HepG2 (cell line): ENCODE results near the gene CNP. TPM values are rescaled to one million over a fixed set of nuclear protein-coding genes. Genes with fewer than 3 reads are reported as not detected.

ENCODE experiments used
- CBFB ChIP-seq: sonication (generic); formaldehyde crosslinking; IDR thresholded peaks from 2 replicates; pipeline ENCODE4 v1.4.0; 2020; ENCODE audit warnings: missing genetic modification reagents
- GPN1 ChIP-seq: sonication (generic); formaldehyde crosslinking; IDR thresholded peaks from 2 replicates; pipeline ENCODE4 v1.5.1; 2020; ENCODE audit warnings: missing genetic modification reagents, borderline replicate concordance
- HMG20B ChIP-seq: conservative IDR thresholded peaks from 2 replicates; pipeline ENCODE4 v1.6.1; 2016; ENCODE audit warnings: missing genetic modification reagents, missing compliant biosample characterization
- HNF4A ChIP-seq: sonication (generic); formaldehyde crosslinking; IDR thresholded peaks from 2 replicates; pipeline ENCODE4 v1.4.0; 2020; ENCODE audit warnings: missing genetic modification reagents
- HOXA9 ChIP-seq: sonication (generic); formaldehyde crosslinking; IDR thresholded peaks from 2 replicates; pipeline ENCODE4 v1.8.1; 2022; ENCODE audit warnings: missing genetic modification reagents, mild to moderate bottlenecking, moderate library complexity, borderline replicate concordance
- JDP2 ChIP-seq: sonication (generic); formaldehyde crosslinking; IDR thresholded peaks from 2 replicates; pipeline ENCODE4 v1.8.1; 2022; ENCODE audit warnings: missing genetic modification reagents, borderline replicate concordance
- KDM4B ChIP-seq: sonication (generic); formaldehyde crosslinking; IDR thresholded peaks from 2 replicates; pipeline ENCODE4 v1.4.0; 2020; ENCODE audit warnings: missing genetic modification reagents
- MATR3 ChIP-seq: sonication (generic); formaldehyde crosslinking; IDR thresholded peaks from 2 replicates; pipeline ENCODE4 v1.4.0; 2020; ENCODE audit warnings: missing genetic modification reagents
- MYNN ChIP-seq: sonication (generic); formaldehyde crosslinking; IDR thresholded peaks from 2 replicates; pipeline ENCODE4 v1.4.0; 2020; ENCODE audit warnings: mild to moderate bottlenecking, low read depth, missing genetic modification reagents
- PHF21A ChIP-seq: sonication (generic); formaldehyde crosslinking; IDR thresholded peaks from 2 replicates; pipeline ENCODE4 v1.5.0; 2020; ENCODE audit warnings: mild to moderate bottlenecking, missing genetic modification reagents
- POGZ ChIP-seq: sonication (generic); formaldehyde crosslinking; IDR thresholded peaks from 2 replicates; pipeline ENCODE4 v1.4.0; 2020; ENCODE audit warnings: mild to moderate bottlenecking, missing genetic modification reagents
- SKIL ChIP-seq: sonication (generic); formaldehyde crosslinking; IDR thresholded peaks from 2 replicates; pipeline ENCODE4 v1.8.0; 2022; ENCODE audit warnings: missing genetic modification reagents, mild to moderate bottlenecking, moderate library complexity, borderline replicate concordance
- SP5 ChIP-seq: IDR thresholded peaks from 2 replicates; pipeline ENCODE4 v1.6.1; 2016; ENCODE audit warnings: low read depth, borderline replicate concordance
- SSRP1 ChIP-seq: IDR thresholded peaks from 2 replicates; pipeline ENCODE4 v1.6.1; 2016; ENCODE audit warnings: control low read depth
- STAT5B ChIP-seq: sonication (generic); formaldehyde crosslinking; IDR thresholded peaks from 2 replicates; pipeline ENCODE4 v1.4.0; 2020; ENCODE audit warnings: missing genetic modification reagents
- ZBTB20 ChIP-seq: sonication (generic); formaldehyde crosslinking; IDR thresholded peaks from 2 replicates; pipeline ENCODE4 v1.8.1; 2023; ENCODE audit warnings: missing genetic modification reagents, low read depth, mild to moderate bottlenecking, borderline replicate concordance
- ZBTB3 ChIP-seq: sonication (generic); formaldehyde crosslinking; IDR thresholded peaks from 2 replicates; pipeline ENCODE4 v1.4.0; 2020; ENCODE audit warnings: low read depth, mild to moderate bottlenecking, moderate library complexity, missing genetic modification reagents, borderline replicate concordance
- ZBTB7A ChIP-seq: sonication (generic); formaldehyde crosslinking; IDR thresholded peaks from 2 replicates; pipeline ENCODE4 v1.8.0; 2022; ENCODE audit warnings: mild to moderate bottlenecking, missing genetic modification reagents
- ZNF12 ChIP-seq: sonication (generic); formaldehyde crosslinking; IDR thresholded peaks from 2 replicates; pipeline ENCODE4 v1.5.0; 2020; ENCODE audit warnings: missing genetic modification reagents
- ZNF160 ChIP-seq: sonication (generic); formaldehyde crosslinking; IDR thresholded peaks from 2 replicates; pipeline ENCODE4 v1.8.0; 2022; ENCODE audit warnings: mild to moderate bottlenecking, inconsistent platforms, missing genetic modification reagents
- ZNF264 ChIP-seq: sonication (generic); formaldehyde crosslinking; IDR thresholded peaks from 2 replicates; pipeline ENCODE4 v1.4.0; 2020; ENCODE audit warnings: missing genetic modification reagents
- ZNF329 ChIP-seq: sonication (generic); formaldehyde crosslinking; IDR thresholded peaks from 2 replicates; pipeline ENCODE4 v1.9.0; 2021; ENCODE audit warnings: low read depth, mild to moderate bottlenecking, missing genetic modification reagents
- ZNF335 ChIP-seq: sonication (generic); formaldehyde crosslinking; IDR thresholded peaks from 2 replicates; pipeline ENCODE4 v1.4.0; 2020; ENCODE audit warnings: missing genetic modification reagents
- polyA plus RNA-seq, 8 experiments: library from polyadenylated mRNA; depleted of rRNA in 3 of 8; stranded (reverse) in 7 of 8; unstranded in 1 of 8; fragments of >200 nt; fragmentation: Illumina TruSeq in 4 of 8; extraction: Trizol in 4 of 8; gene quantifications; 2 replicates each; pipeline versions ENCODE4 v1.2.1 to v1.2.3, GENCODE V29; 2011 to 2016; ENCODE audit warnings: low read depth in 4 of 8, missing spikeins in 1 of 8, mixed read lengths in 1 of 8; ENCODE audit not compliant: insufficient read depth in 1 of 8
- total RNA-seq, 5 experiments: library from RNA; depleted of rRNA; stranded (reverse); fragments of >200 nt; fragmentation: Illumina TruSeq; extraction: Trizol; gene quantifications; 2 replicates each; pipeline ENCODE4 v1.2.3, GENCODE V29; 2016; ENCODE audit warnings: low read depth in 1 of 5
- TF ChIP-seq, protein P1 (sequence below): sonication (generic); formaldehyde crosslinking; IDR thresholded peaks from 2 replicates; pipeline ENCODE4 v1.4.0; 2020; ENCODE audit warnings: missing genetic modification reagents; ENCODE audit errors: not compliant biosample characterization
- TF ChIP-seq, protein P2 (sequence below): sonication (generic); formaldehyde crosslinking; IDR thresholded peaks from 2 replicates; pipeline ENCODE4 v1.4.0; 2020; ENCODE audit warnings: mild to moderate bottlenecking, missing genetic modification reagents
- TF ChIP-seq, protein P3 (sequence below): sonication (generic); formaldehyde crosslinking; IDR thresholded peaks from 2 replicates; pipeline ENCODE4 v1.4.0; 2020; ENCODE audit warnings: missing genetic modification reagents

The CNP gene
- total and polyA plus RNA-seq, 2 of the 13 experiments (the other 11 are each of a cell fraction or from before 2014, with no cell fraction given), result 97.2 to 161 TPM

GRCh38 chr17:41957031-41957868 is 9.3 kb upstream of the CNP start (continued):
- TF ChIP-seq HMG20B (CRISPR knock-in tag) (no peak), KDM4B (CRISPR knock-in tag) (0 out of 2 replicates have a peak, but pooled peaks have one; percentile 40), SP5 (no peak), CBFB (CRISPR knock-in tag) (no peak), ZNF329 (no peak), ZBTB3 (no peak), GPN1 (CRISPR knock-in tag) (no peak), HNF4A (CRISPR knock-in tag) (peak; percentile 71), MYNN (CRISPR knock-in tag) (no peak), STAT5B (CRISPR knock-in tag) (no peak), JDP2 (CRISPR knock-in tag) (no peak), PHF21A (CRISPR knock-in tag) (peak; percentile 91), POGZ (peak; percentile 32; the same call in 1 of the 2 replicates), ZNF160 (CRISPR knock-in tag) (0 out of 2 replicates have a peak, but pooled peaks have one; percentile 50), ZBTB20 (CRISPR knock-in tag) (no peak), ZNF335 (CRISPR knock-in tag) (no peak), MATR3 (CRISPR knock-in tag) (no peak), ZNF12 (CRISPR knock-in tag) (no peak), HOXA9 (CRISPR knock-in tag) (no peak), SKIL (CRISPR knock-in tag) (no peak), ZBTB7A (CRISPR knock-in tag) (0 out of 2 replicates have a peak, but pooled peaks have one; percentile 43), SSRP1 (CRISPR knock-in tag) (no peak), ZNF264 (CRISPR knock-in tag) (0 out of 2 replicates have a peak, but pooled peaks have one; percentile 24)
- TF ChIP-seq, protein P1, sequence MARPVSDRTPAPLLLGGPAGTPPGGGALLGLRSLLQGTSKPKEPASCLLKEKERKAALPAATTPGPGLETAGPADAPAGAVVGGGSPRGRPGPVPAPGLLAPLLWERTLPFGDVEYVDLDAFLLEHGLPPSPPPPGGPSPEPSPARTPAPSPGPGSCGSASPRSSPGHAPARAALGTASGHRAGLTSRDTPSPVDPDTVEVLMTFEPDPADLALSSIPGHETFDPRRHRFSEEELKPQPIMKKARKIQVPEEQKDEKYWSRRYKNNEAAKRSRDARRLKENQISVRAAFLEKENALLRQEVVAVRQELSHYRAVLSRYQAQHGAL (CRISPR knock-in tag), result no peak
- TF ChIP-seq, protein P2, sequence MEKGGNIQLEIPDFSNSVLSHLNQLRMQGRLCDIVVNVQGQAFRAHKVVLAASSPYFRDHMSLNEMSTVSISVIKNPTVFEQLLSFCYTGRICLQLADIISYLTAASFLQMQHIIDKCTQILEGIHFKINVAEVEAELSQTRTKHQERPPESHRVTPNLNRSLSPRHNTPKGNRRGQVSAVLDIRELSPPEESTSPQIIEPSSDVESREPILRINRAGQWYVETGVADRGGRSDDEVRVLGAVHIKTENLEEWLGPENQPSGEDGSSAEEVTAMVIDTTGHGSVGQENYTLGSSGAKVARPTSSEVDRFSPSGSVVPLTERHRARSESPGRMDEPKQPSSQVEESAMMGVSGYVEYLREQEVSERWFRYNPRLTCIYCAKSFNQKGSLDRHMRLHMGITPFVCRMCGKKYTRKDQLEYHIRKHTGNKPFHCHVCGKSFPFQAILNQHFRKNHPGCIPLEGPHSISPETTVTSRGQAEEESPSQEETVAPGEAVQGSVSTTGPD (CRISPR knock-in tag), result no peak
- TF ChIP-seq, protein P3, sequence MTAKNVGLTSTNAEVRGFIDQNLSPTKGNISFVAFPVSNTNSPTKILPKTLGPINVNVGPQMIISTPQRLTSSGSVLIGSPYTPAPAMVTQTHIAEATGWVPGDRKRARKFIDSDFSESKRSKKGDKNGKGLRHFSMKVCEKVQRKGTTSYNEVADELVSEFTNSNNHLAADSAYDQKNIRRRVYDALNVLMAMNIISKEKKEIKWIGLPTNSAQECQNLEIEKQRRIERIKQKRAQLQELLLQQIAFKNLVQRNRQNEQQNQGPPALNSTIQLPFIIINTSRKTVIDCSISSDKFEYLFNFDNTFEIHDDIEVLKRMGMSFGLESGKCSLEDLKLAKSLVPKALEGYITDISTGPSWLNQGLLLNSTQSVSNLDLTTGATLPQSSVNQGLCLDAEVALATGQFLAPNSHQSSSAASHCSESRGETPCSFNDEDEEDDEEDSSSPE (CRISPR knock-in tag), result no peak
